H1 (cell line): ENCODE results near the gene PLBD2. TPM values are rescaled to one million over a fixed set of nuclear protein-coding genes. Genes with fewer than 3 reads are reported as not detected.

ENCODE experiments used
- CTCF ChIA-PET: fragments of 300-600 bp; sonication (Branson Sonifier 250); formaldehyde crosslinking; loops from one replicate; lab custom pipeline; 2021; ENCODE audit not compliant: partially characterized antibody; lab: Charles Lee
- POLR2A ChIA-PET: fragments of 300-600 bp; sonication (Branson Sonifier 250); formaldehyde crosslinking; loops from one replicate; lab custom pipeline; 2021; ENCODE audit warnings: inconsistent platforms; ENCODE audit not compliant: partially characterized antibody; lab: Charles Lee
- DNase-seq, 2 experiments: peaks; one replicate each; pipeline versions ENCODE4 v3.0.0 to v3.0.0-alpha.2; 2010 to 2022; ENCODE audit warnings: low spot score in 2 of 2, low read depth in 1 of 2, mixed read lengths in 1 of 2
- FAIRE-seq: peaks from 2 replicates; lab custom pipeline; 2011; peaks lifted over from hg19 to GRCh38; lab: Jason Lieb, UNC
- H2AFZ ChIP-seq: 2 replicates; pipeline ENCODE4 v1.8.1; 2012; ENCODE audit warnings: low read length, inconsistent platforms
- H2AK5ac ChIP-seq: 2 replicates; pipeline ENCODE4 v1.6.1; 2013; ENCODE audit warnings: low read depth, low read length
- H2BK120ac ChIP-seq: replicated peaks from 2 replicates; pipeline ENCODE3; 2013; ENCODE audit warnings: low read depth, low read length, inconsistent platforms
- H2BK12ac ChIP-seq: 2 replicates; pipeline ENCODE4 v1.6.1; 2013; ENCODE audit warnings: low read depth, low read length
- H2BK15ac ChIP-seq: 2 replicates; pipeline ENCODE4 v1.6.1; 2013; ENCODE audit warnings: low read length
- H2BK20ac ChIP-seq: 2 replicates; pipeline ENCODE4 v1.6.1; 2013; ENCODE audit warnings: low read length
- H2BK5ac ChIP-seq: 2 replicates; pipeline ENCODE4 v1.6.1; 2013; ENCODE audit warnings: low read depth, low read length
- H3K14ac ChIP-seq: 2 replicates; pipeline ENCODE4 v1.6.1; 2013; ENCODE audit warnings: inconsistent platforms; ENCODE audit not compliant: insufficient read length
- H3K18ac ChIP-seq: 2 replicates; pipeline ENCODE4 v1.6.1; 2013; ENCODE audit warnings: low read length; ENCODE audit errors: extremely low read depth
- H3K23ac ChIP-seq: 2 replicates; pipeline ENCODE4 v1.6.1; 2013; ENCODE audit warnings: inconsistent platforms; ENCODE audit not compliant: insufficient read length
- H3K23me2 ChIP-seq: 2 replicates; pipeline ENCODE4 v1.6.1; 2013; ENCODE audit warnings: low read depth, low read length
- H3K27ac ChIP-seq: 2 replicates; pipeline ENCODE4 v1.6.1; 2011; ENCODE audit warnings: low read depth, low read length, inconsistent platforms
- H3K27me3 ChIP-seq, 4 experiments: replicated peaks in 1 of 4; 1 replicate in 1 of 4; 2 replicates in 3 of 4; pipeline versions ENCODE4 v1.6.1 to v1.8.1; 2011 to 2013; ENCODE audit warnings: low read length in 3 of 4, mild to moderate bottlenecking in 3 of 4, inconsistent platforms in 2 of 4, mixed read lengths in 2 of 4, moderate library complexity in 1 of 4; ENCODE audit not compliant: control insufficient read depth in 3 of 4, insufficient read depth in 3 of 4; ENCODE audit errors: extremely low read depth in 1 of 4
- H3K36me3 ChIP-seq, 4 experiments: 2 replicates each; pipeline versions ENCODE4 v1.6.1 to v1.8.1; 2011 to 2013; ENCODE audit warnings: mild to moderate bottlenecking in 4 of 4, low read length in 3 of 4, moderate library complexity in 2 of 4, control low read depth in 1 of 4, inconsistent platforms in 1 of 4; ENCODE audit not compliant: insufficient read depth in 4 of 4, control insufficient read depth in 2 of 4
- H3K4ac ChIP-seq: replicated peaks from 2 replicates; pipeline ENCODE3; 2013; ENCODE audit warnings: low read length, low read depth, mixed read lengths, inconsistent platforms; ENCODE audit not compliant: insufficient read length
- H3K4me1 ChIP-seq, 4 experiments: replicated peaks in 1 of 4; 1 replicate in 1 of 4; 2 replicates in 3 of 4; pipeline versions ENCODE4 v1.6.1 to v1.8.1; 2011 to 2013; ENCODE audit warnings: low read length in 3 of 4, inconsistent platforms in 2 of 4, mixed read lengths in 1 of 4; ENCODE audit not compliant: insufficient read depth in 4 of 4, control insufficient read depth in 3 of 4
- H3K4me2 ChIP-seq, 2 experiments: 2 replicates each; pipeline versions ENCODE4 v1.6.1 to v1.8.1; 2011 to 2013; ENCODE audit warnings: low read depth in 2 of 2, low read length in 2 of 2, control low read depth in 1 of 2, inconsistent platforms in 1 of 2, mild to moderate bottlenecking in 1 of 2; ENCODE audit not compliant: insufficient read depth in 1 of 2
- H3K4me3 ChIP-seq, 4 experiments: fragments of 200-600, 300-600 bp in 1 of 4; sonication (generic), shearing (Covaris generic), sonication (Bioruptor Twin) in 1 of 4; 2 replicates each; pipeline versions ENCODE4 v1.5.1 to v1.8.1; 2011 to 2016; ENCODE audit warnings: low read length in 4 of 4, low read depth in 3 of 4, control low read depth in 2 of 4, inconsistent platforms in 2 of 4, mild to moderate bottlenecking in 2 of 4, mixed read lengths in 1 of 4, moderate library complexity in 1 of 4; ENCODE audit not compliant: insufficient read depth in 2 of 4; ENCODE audit errors: extremely low read depth in 1 of 4
- H3K56ac ChIP-seq: replicated peaks from 2 replicates; pipeline ENCODE3; 2013; ENCODE audit warnings: low read depth, mild to moderate bottlenecking, mixed read lengths, low read length, inconsistent platforms; ENCODE audit not compliant: insufficient read length
- H3K79me1 ChIP-seq: 2 replicates; pipeline ENCODE4 v1.6.1; 2013; ENCODE audit warnings: low read depth, low read length, control low read depth
- H3K79me2 ChIP-seq, 2 experiments: 2 replicates each; pipeline versions ENCODE4 v1.6.1 to v1.8.1; 2012 to 2013; ENCODE audit warnings: low read length in 2 of 2, mild to moderate bottlenecking in 2 of 2, inconsistent platforms in 1 of 2; ENCODE audit not compliant: insufficient read depth in 2 of 2, control insufficient read depth in 1 of 2
- H3K9ac ChIP-seq, 4 experiments: replicated peaks in 1 of 4; 1 replicate in 1 of 4; 2 replicates in 3 of 4; pipeline versions ENCODE4 v1.6.1 to v1.8.1; 2011 to 2013; ENCODE audit warnings: low read depth in 3 of 4, low read length in 3 of 4, control low read depth in 2 of 4, mild to moderate bottlenecking in 2 of 4, moderate library complexity in 2 of 4, inconsistent platforms in 1 of 4; ENCODE audit errors: extremely low read depth in 1 of 4
- H3K9me3 ChIP-seq, 2 experiments: 2 replicates each; pipeline versions ENCODE4 v1.6.1 to v1.8.1; 2012 to 2013; ENCODE audit warnings: mild to moderate bottlenecking in 2 of 2, moderate library complexity in 2 of 2, control low read depth in 1 of 2, inconsistent platforms in 1 of 2, low read depth in 1 of 2, low read length in 1 of 2, mixed read lengths in 1 of 2; ENCODE audit not compliant: insufficient read depth in 2 of 2
- H4K20me1 ChIP-seq, 2 experiments: replicated peaks in 1 of 2; 2 replicates each; pipeline versions ENCODE3 to v1.8.1; 2011 to 2013; ENCODE audit warnings: inconsistent platforms in 2 of 2, low read length in 2 of 2, mild to moderate bottlenecking in 1 of 2; ENCODE audit not compliant: insufficient read depth in 2 of 2, control insufficient read depth in 1 of 2
- H4K5ac ChIP-seq: 2 replicates; pipeline ENCODE4 v1.6.1; 2013; ENCODE audit warnings: low read length, low read depth, mixed read lengths, inconsistent platforms; ENCODE audit not compliant: insufficient read length
- H4K8ac ChIP-seq: 2 replicates; pipeline ENCODE4 v1.8.0; 2013; ENCODE audit warnings: mild to moderate bottlenecking, moderate library complexity, low read length, inconsistent platforms; ENCODE audit not compliant: insufficient read depth; ENCODE audit errors: extremely low read depth
- H4K91ac ChIP-seq: replicated peaks from 2 replicates; pipeline ENCODE3; 2013; ENCODE audit warnings: low read length, mixed read lengths, inconsistent platforms; ENCODE audit not compliant: insufficient read length
- CHD1 ChIP-seq: IDR thresholded peaks from 2 replicates; pipeline ENCODE4 v1.6.1; 2012; ENCODE audit warnings: low read depth, low read length, improper control_type of control experiment
- CHD2 ChIP-seq: IDR thresholded peaks from 2 replicates; pipeline ENCODE4 v1.6.1; 2012; ENCODE audit warnings: low read length, improper control_type of control experiment
- CTBP2 ChIP-seq: IDR thresholded peaks from 2 replicates; pipeline ENCODE4 v1.7.0; 2011; ENCODE audit warnings: borderline replicate concordance, mild to moderate bottlenecking, moderate library complexity, mixed read lengths, low read length; ENCODE audit not compliant: insufficient read depth, insufficient read length
- KDM1A ChIP-seq: fragments of 200-600, 300-600 bp; sonication (generic); IDR thresholded peaks from 2 replicates; pipeline ENCODE4 v1.7.1; 2016; ENCODE audit warnings: mild to moderate bottlenecking, low read length, borderline replicate concordance
- NANOG ChIP-seq: IDR thresholded peaks from 2 replicates; pipeline ENCODE4 v1.6.1; 2011; ENCODE audit warnings: low read length, low read depth, mild to moderate bottlenecking, inconsistent platforms; ENCODE audit not compliant: insufficient read depth, poor library complexity, severe bottlenecking
- PHF8 ChIP-seq: fragments of 200-600 bp; sonication (generic); conservative IDR thresholded peaks from 2 replicates; pipeline ENCODE4 v1.7.1; 2012; ENCODE audit warnings: low read depth, mild to moderate bottlenecking, inconsistent platforms, low read length, moderate library complexity
- SAP30 ChIP-seq: fragments of 300-600 bp; sonication (generic); IDR thresholded peaks from 2 replicates; pipeline ENCODE4 v1.7.1; 2012; ENCODE audit warnings: low read length, moderate library complexity, mild to moderate bottlenecking, inconsistent platforms; ENCODE audit not compliant: insufficient read depth, insufficient replicate concordance
- SIRT6 ChIP-seq: IDR thresholded peaks from one replicate; pipeline ENCODE4 v1.7.1; 2012; ENCODE audit warnings: low read length, inconsistent platforms
- SP1 ChIP-seq: IDR thresholded peaks from 2 replicates; pipeline ENCODE4 v1.6.1; 2011; ENCODE audit warnings: low read depth, low read length
- TCF12 ChIP-seq: IDR thresholded peaks from 2 replicates; pipeline ENCODE4 v1.6.1; 2011; ENCODE audit warnings: low read depth, mild to moderate bottlenecking, low read length
- TEAD4 ChIP-seq: IDR thresholded peaks from 2 replicates; pipeline ENCODE4 v1.6.1; 2012; ENCODE audit warnings: low read depth, low read length, inconsistent platforms, mixed read lengths
- ZNF274 ChIP-seq: IDR thresholded peaks from 2 replicates; pipeline ENCODE4 v1.7.0; 2012; ENCODE audit warnings: low read length, borderline replicate concordance; ENCODE audit errors: extremely low read depth
- WGBS, 2 experiments: shearing (Covaris generic) in 1 of 2; methylation state at CpG; one replicate each; pipeline versions ENCODE4 v1.1.6 to v1.1.7; 2013 to 2015; ENCODE audit warnings: low lambda C conversion rate in 2 of 2, mixed read lengths in 2 of 2, inconsistent platforms in 1 of 2, low coverage in 1 of 2, missing lambda C conversion rate in 1 of 2; ENCODE audit not compliant: insufficient replicate concordance in 2 of 2, insufficient coverage in 1 of 2, insufficient read length in 1 of 2; ENCODE audit errors: extremely low coverage in 1 of 2, missing lambda C conversion rate in 1 of 2; 5-methylcytosine and 5-hydroxymethylcytosine counted together
- polyA plus RNA-seq, 7 experiments: library from polyadenylated mRNA; depleted of rRNA in 3 of 7; stranded (reverse) in 5 of 7; unstranded in 2 of 7; fragments of >200 nt in 5 of 7; fragments of 200-250 nt in 2 of 7; gene quantifications; 1 replicate in 5 of 7; 2 replicates in 1 of 7; 4 replicates in 1 of 7; pipeline versions ENCODE4 v1.2.1 to v1.2.3, GENCODE V29; 2011 to 2013; ENCODE audit warnings: missing spikeins in 2 of 7, mixed read lengths in 2 of 7
- total RNA-seq: library from RNA; stranded (reverse); fragmentation: NEBNext Ultra II Directional; extraction: Animal tissue kit (Norgen Biotek cat#: 25700); gene quantifications from 2 replicates; pipeline ENCODE4 v1.2.1, GENCODE V29; 2021

PLBD2 gene
- total and polyA plus RNA-seq, 2 of the 8 experiments (the other 6 are each of a cell fraction or from before 2014, with no cell fraction given): 16.8 to 33.5 TPM

GRCh38 chr12:113408756-113409298 lies 50.4 kb downstream of the PLBD2 start:
- Histone ChIP-seq H3K9ac (no peak overlapping the region), H4K8ac (no peak overlapping the region), H2BK5ac (no peak overlapping the region), H2BK12ac (no peak overlapping the region), H2BK120ac (no peak overlapping the region), H3K27me3 (no peaks in the 10 kb centered on the region), H2AK5ac (no peak overlapping the region), H2BK15ac (no peak overlapping the region), H3K79me2 (no peaks in the 10 kb centered on the region), H3K56ac (no peak overlapping the region), H4K91ac (no peak overlapping the region), H4K5ac (no peak overlapping the region), H3K9me3 (no peaks in the 10 kb centered on the region), H3K23ac (no peak overlapping the region), H3K4me3 (no peak overlapping the region), H2AFZ (no peak overlapping the region), H4K20me1 (no peaks in the 10 kb centered on the region), H3K4ac (no peak overlapping the region), H3K79me1 (no peaks in the 10 kb centered on the region), H3K27ac (no peak overlapping the region), H3K23me2 (no peaks in the 10 kb centered on the region; the same call in 1 of the 2 replicates), H2BK20ac (no peak overlapping the region), H3K36me3 (no peaks in the 10 kb centered on the region), H3K18ac (no peak overlapping the region), H3K4me2 (no peak overlapping the region), H3K4me1 (peaks cover 0 to 5% (median 3%) of the 10 kb centered on the region in 4 experiments; a peak in 3 of 7 replicates), H3K14ac (no peak overlapping the region)
- FAIRE-seq: no peak
- DNase-seq: no peak
- CTCF ChIA-PET: interaction anchor here (0.6 to 8.8 kb wide), 3 partner anchors 16 to 214 kb away, joined by 3 to 53 read pairs (median 6); no protein-coding TSS in a partner anchor
- WGBS, 2 experiments: 93% methylated on average over 11 of the region's 11 CpGs; no CpG with 5 or more reads in 1 of the 2 experiments
- POLR2A ChIA-PET: interaction anchor here (0.6 to 1.0 kb wide), 2 partner anchors 17 to 45 kb away, joined by 3 read pairs; no protein-coding TSS in a partner anchor
- TF ChIP-seq ZNF274 (no peak), TEAD4 (no peak), NANOG (no peak), CHD1 (no peak), CHD2 (no peak), PHF8 (no peak), SP1 (no peak), CTBP2 (no peak), SAP30 (no peak), TCF12 (no peak), KDM1A (no peak), SIRT6 (no peak)
